ENCODE results near the gene GTSE1.

GRCh38 chr22:46368871-46369715 is 72.4 kb downstream of the GTSE1 start:
- TF ChIP-seq, protein P1, sequence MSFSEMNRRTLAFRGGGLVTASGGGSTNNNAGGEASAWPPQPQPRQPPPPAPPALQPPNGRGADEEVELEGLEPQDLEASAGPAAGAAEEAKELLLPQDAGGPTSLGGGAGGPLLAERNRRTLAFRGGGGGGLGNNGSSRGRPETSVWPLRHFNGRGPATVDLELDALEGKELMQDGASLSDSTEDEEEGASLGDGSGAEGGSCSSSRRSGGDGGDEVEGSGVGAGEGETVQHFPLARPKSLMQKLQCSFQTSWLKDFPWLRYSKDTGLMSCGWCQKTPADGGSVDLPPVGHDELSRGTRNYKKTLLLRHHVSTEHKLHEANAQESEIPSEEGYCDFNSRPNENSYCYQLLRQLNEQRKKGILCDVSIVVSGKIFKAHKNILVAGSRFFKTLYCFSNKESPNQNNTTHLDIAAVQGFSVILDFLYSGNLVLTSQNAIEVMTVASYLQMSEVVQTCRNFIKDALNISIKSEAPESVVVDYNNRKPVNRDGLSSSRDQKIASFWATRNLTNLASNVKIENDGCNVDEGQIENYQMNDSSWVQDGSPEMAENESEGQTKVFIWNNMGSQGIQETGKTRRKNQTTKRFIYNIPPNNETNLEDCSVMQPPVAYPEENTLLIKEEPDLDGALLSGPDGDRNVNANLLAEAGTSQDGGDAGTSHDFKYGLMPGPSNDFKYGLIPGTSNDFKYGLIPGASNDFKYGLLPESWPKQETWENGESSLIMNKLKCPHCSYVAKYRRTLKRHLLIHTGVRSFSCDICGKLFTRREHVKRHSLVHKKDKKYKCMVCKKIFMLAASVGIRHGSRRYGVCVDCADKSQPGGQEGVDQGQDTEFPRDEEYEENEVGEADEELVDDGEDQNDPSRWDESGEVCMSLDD (CRISPR knock-in tag; IDR thresholded peaks at IDR 0.05; ENCODE audit: borderline replicate concordance) = no peak
- TF ChIP-seq YY1 (IDR thresholded peaks at IDR 0.05; ENCODE audit: insufficient read depth, insufficient replicate concordance, low read depth, low read length) (no peak), NR2C2 (CRISPR knock-in tag; IDR thresholded peaks at IDR 0.05; ENCODE audit: borderline replicate concordance) (no peak), SIN3B (IDR thresholded peaks at IDR 0.05; ENCODE audit: low read length) (no peak), ARNTL (CRISPR knock-in tag; IDR thresholded peaks at IDR 0.05) (no peak), TCF7 (IDR thresholded peaks at IDR 0.05; ENCODE audit: low read depth) (no peak), CENPBD1 (CRISPR knock-in tag; IDR thresholded peaks at IDR 0.05; ENCODE audit: borderline replicate concordance, low read depth) (no peak), ZFP41 (CRISPR knock-in tag; IDR thresholded peaks at IDR 0.05; ENCODE audit: borderline replicate concordance) (no peak), ZZZ3 (CRISPR knock-in tag; IDR thresholded peaks at IDR 0.05; ENCODE audit: borderline replicate concordance) (no peak)

All from HepG2 (cell line).